RPMI7951 (cell line): ENCODE data around the gene ZNF143. TPM values are rescaled to one million over a fixed set of nuclear protein-coding genes. Genes with fewer than 3 reads are reported as not detected.
A peak's percentile ranks its signal among the peaks of the same experiment; 100 is the strongest.
"Not testable (repeated sequence)": the region's sequence is repeated elsewhere in the genome, so short reads cannot be mapped to it uniquely, and the experiment has no call there.

Experiments
- DNase-seq: peaks from one replicate; pipeline ENCODE4 v3.0.0-alpha.2; 2012; ENCODE audit warnings: low read depth
- total RNA-seq: library from RNA; depleted of rRNA; stranded (reverse); fragments of >200 nt; shearing (Covaris generic); gene quantifications from 2 replicates; pipeline ENCODE4 v1.2.3, GENCODE V29; 2014

ZNF143 gene
- total RNA-seq, 1 experiment from 2014 or later = 34.7 TPM

DNA sequence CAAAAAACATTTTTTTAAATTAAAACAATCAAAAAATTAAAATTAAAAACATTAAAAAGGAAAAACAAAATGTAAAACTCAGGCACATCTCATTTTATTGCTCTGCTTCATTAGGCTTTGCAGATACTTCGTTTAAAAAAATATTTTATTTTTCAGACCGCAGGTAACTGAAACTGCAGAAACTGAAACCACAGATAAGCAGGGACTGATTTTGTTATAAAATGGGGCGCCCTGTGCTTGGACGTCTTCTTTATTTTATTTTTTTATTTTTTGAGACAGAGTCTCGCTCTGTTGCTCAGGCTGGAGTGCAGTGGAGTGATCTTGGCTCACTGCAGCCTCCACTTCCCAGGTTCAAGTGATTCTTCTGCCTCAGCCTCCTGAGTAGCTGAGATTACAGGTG is 88.4 kb downstream of the ZNF143 start:
- not testable (repeated sequence) for DNase-seq

- DNase-seq = no peak
Observed at GRCh38 chr11:9550191-9550628, 89.4 kb downstream of the ZNF143 start.

- DNase-seq = no peak
Observed at GRCh38 chr11:9561279-9561982, 100.6 kb downstream of the ZNF143 start.

DNA sequence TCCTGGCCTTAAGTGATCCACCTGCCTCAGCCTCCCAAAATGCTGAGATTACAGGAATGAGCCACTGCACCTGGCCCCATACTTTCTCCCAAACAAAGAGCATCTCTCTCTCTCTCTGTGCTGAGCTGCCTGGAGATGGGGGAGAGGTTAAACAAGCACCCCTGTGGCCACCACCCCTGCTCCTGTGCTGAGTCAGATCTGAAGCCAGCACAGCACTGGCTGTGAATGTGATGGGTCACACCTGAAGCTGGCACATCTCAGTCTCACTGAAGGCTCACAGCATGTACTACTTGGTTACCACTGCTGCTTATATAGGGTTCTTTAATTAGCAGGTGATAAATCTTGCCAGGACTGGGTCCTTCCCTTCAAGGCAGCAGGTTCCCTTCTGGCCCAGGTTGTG is 101.9 kb downstream of the ZNF143 start:
- no peak for DNase-seq

- peak; percentile 30 for DNase-seq
Observed at GRCh38 chr11:9563196-9563730, 102.5 kb downstream of the ZNF143 start.

DNA sequence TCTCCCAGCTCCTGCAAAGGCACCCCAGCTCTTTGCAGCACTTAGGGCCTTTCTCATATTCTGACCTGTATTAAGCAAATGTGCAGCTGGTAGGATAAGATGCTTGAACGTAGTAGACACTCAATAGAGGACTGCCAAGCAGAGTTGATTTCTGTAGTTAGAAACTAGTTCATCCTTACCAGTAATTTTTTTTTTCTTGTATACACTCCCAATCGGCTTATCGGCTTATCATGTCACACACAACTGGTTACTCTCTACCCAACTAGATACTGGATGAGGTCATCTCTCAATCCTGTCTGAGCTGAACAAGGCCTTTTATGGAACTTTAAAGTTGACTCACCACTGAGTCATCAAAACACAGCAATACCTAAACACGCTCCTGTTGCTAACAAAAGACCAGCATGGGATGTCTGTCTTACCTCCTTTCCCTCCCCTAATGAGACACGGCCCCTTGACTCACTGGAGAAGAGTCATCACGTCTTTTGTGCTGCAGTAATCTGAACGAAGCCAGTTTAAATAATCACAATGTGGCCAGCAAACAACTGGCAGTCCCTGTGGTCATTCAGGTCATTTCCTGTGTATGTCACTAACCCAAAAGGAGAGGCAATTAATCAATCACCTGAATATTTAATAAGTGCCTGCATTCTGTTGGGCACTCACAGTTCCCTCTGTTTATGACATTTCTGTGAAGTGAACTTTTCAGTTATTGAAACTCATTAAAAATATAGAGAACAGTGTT is 105.2 kb downstream of the ZNF143 start:
- peak; percentile 100 for DNase-seq

- no peak for DNase-seq
Observed at GRCh38 chr11:9566561-9567063, 105.8 kb downstream of the ZNF143 start.

GRCh38 chr11:9567401-9567800 is 106.6 kb downstream of the ZNF143 start:
- DNase-seq = no peak

DNA sequence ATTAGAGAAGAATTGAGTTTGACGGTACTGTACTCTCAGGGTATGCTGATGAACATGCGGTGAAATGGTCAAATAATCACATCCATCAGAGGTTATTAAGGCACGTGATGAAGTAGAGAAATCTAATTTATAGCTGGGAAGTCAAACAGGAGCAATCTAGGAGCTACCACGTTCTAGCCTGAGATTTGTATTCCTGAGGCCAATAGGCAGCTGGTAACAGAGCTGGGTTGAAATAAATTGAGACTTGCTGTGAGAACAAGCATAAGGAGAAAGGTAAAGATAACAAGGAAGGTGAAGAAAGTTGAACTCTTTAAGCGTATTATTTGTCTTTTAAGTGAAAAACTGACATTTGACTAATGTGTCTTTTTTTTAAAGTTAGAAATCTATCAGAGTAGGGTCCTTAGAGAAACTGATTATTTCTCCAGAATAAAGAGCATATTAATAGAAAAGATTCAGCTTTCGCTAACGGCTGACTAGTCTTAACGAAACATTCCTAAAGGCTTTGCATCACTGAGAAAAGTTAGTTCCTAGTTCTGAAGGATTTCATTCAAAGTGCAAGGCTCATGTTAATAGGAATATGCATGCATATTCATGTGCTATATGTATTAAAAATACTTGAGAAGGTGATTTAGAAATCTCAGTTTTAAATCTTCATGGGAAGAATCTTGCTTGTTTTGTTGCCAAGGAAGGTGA is 107.5 kb downstream of the ZNF143 start:
- DNase-seq = no peak

DNA sequence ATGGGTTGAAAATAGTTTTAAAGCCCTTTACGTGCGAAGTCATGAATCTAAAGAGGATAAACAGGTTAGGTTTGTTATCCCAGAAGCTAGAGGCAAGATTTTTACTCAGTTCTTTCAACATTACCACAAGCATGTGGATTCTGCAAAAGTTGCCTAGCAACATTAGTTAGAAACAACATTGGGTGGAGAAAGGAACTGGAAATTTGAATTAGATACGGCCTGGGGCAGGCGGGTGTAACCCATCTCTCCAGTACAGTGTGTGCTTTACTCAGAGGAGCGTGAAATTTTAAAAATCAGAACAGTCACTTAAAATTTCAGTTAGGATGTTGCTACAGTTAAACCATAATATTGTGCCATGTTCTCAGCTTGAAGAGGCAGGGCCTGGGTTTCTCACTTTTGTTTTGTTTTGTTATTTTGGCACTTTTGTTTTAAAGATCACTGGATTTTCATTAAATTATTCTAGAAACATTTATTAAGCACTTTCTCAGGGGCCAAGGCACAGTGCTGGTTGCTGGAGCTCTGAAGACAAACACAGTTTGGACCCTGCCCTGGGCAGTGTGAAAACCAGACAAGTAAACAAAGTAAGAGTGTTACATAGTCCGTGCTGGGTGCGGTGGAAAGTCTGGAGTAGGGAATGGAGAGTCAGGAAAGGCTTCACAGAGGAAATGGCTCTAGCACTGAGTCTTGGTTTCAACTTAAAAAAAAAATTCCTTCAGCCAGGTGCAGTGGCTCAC is 108.2 kb downstream of the ZNF143 start:
- peak; percentile 96 for DNase-seq

GRCh38 chr11:9569588-9570164 is 108.9 kb downstream of the ZNF143 start:
- DNase-seq = no peak

DNA sequence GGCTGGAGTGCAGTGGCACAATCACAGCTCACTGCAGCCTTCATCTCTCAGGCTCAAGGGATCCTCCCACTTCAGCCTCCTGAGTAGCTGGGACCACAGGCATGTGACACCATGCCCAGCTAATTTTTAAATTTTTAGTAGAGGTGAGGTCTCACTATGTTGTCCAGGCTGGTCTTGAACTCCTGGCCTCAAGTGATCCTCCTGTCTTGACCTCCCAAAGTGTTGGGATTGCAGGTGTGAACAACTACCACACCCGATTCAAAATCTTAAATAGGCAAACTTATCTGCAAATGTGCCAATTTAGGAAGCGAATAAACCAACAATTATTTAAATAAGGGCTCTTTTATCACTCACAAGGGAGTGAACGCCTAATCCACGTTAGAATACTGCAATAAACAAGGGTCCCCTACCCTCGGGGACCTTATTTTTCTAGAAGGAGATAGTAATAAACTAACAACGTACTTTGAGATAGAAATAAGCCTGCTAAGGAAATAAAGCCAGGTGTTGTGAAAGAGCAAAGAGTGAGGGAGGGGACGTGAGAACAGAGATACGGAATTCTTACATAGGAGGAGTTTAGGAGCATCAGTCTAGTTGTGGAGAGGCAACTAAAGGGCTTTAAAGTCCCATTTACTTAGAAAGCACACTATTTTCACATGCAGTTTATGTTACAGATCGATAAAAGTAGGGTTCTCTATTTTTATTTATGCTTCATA is 109.7 kb downstream of the ZNF143 start:
- DNase-seq = no peak

GRCh38 chr11:9571071-9571762 is 110.4 kb downstream of the ZNF143 start:
- DNase-seq = no peak

DNA sequence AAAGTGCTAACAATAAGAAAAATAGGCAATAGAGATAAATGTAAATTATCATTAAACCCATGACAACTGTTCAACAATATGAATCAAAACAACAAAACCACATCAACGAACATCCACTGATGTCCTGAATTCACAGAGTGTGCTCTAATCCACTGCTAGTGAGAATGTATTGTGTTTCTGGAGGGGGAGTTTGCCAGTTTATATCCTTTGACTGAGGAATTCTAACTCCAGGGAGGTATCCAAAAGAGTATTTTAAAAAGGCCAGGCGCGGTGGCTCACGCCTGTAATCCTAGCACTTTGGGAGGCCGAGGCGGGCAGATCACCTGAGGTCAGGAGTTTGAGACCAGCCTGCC is 110.9 kb downstream of the ZNF143 start:
- no peak for DNase-seq

DNA sequence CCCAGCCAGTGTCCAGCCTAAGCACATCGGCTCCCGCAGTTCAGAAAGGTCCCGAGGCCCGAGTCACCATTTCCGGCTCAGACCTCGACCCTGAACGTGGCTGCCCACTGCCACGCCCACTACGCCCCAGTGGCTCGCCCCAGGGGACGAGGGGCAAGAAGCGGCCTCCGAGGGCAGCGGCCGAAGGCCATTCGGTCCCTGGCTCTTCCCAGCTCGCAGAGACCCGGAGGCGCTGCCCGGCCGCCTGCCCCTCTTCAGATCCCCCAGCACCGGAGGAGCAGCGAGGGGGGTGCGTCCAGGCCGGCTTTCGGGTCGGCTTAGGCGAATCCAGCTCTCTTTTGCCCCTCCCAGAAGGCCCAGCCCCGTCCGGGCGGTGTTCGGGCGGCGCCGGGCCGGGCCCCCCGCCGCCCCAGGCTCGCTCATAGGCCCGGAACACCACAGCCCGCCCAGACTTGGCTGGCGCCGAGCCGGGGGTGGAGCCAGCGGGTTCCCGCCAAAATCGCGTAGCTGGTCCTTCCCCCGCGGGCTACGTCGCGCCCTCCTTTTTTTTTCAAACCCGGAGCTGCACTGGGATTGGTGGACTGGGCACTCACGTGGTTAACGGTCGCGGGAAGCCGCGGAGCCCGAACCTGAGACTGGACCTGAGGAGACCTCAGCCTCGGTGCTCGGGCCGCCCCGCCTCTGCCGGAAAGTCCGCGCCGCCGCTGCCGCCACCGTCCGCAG is 112.4 kb downstream of the ZNF143 start, which contains the start of gene WEE1:
WEE1 (plus strand) TSS at position 619 of the 723 bp plus-strand sequence. CDS start 264 bp downstream, outside the sequence.
- DNase-seq = peak; percentile 97

GRCh38 chr11:9573775-9574621 is 113.2 kb downstream of the ZNF143 start:
- DNase-seq = no peak

DNA sequence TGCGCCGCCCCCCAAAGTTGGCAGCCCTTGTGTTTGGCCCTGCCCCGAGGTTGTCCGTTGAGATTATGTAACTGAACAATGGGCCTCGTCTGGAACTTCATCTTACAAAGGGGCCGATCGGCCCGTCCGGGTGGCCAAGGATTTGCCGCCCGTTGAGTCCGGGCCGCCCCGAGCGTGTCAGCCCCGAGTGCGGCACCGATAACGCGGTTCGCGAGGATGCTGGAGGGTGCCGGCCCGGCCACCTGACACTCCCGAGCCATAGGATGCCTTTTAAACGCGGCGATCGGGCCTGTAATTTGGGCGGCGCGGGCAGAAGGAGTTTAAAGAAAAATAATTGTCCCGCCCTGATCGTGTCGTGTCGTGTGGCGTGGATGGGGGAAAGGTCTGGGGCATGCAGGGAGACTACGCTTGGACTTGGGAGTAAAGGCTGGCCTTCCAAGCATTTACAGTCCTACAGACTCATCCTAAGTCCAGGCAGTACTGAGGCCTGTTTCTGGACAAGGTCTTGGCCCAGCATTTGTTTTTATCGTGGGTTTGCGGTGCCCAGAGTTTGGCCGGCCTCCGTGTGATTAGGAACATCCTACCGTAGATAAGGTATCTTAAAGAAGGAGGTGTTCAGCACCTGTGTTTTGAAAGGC is 113.9 kb downstream of the ZNF143 start:
- peak; percentile 38 for DNase-seq
